CD4-positive, alpha-beta T cell (primary cell): ENCODE data around the gene TPCN1. TPM values are rescaled to one million over a fixed set of nuclear protein-coding genes. Genes with fewer than 3 reads are reported as not detected.

Experiments used
- ATAC-seq: fragments of 200-7000 bp; cut with Tn5 transposase; one replicate; pipeline ENCODE4 v1.10.0; 2022; ENCODE audit warnings: mild to moderate bottlenecking; ENCODE audit not compliant: poor library complexity
- CTCF ChIA-PET: fragments of 350-600 bp; sonication (Branson Sonifier 250); formaldehyde crosslinking; loops from one replicate; lab custom pipeline; 2021; ENCODE audit warnings: antibody characterized with exemption, inconsistent platforms; lab: Charles Lee
- POLR2A ChIA-PET: fragments of 350-600 bp; sonication (Branson Sonifier 250); formaldehyde crosslinking; loops from one replicate; lab custom pipeline; 2021; ENCODE audit warnings: antibody characterized with exemption, inconsistent platforms; lab: Charles Lee
- DNase-seq, 14 experiments: peaks; one replicate each; pipeline ENCODE4 v3.0.0-alpha.2; 2013 to 2020; ENCODE audit warnings: mixed read lengths in 2 of 14
- H3K27ac ChIP-seq, 2 donors: one replicate each; pipeline versions ENCODE4 v1.5.1 to v1.7.0; 2013; ENCODE audit warnings: low read length in 2 of 2, low read depth in 1 of 2, mild to moderate bottlenecking in 1 of 2
- H3K27me3 ChIP-seq, 2 experiments: 1 replicate in 1 of 2; 2 replicates in 1 of 2; pipeline versions ENCODE4 v1.6.1 to v1.7.0; 2013; ENCODE audit warnings: low read length in 2 of 2, control low read depth in 1 of 2, mild to moderate bottlenecking in 1 of 2, moderate library complexity in 1 of 2; ENCODE audit not compliant: insufficient read depth in 2 of 2, control insufficient read depth in 1 of 2
- H3K36me3 ChIP-seq: one replicate; pipeline ENCODE4 v1.6.1; 2013; ENCODE audit warnings: low read length, control low read depth; ENCODE audit not compliant: insufficient read depth
- H3K4me1 ChIP-seq: one replicate; pipeline ENCODE4 v1.6.1; 2013; ENCODE audit warnings: low read length, control low read depth; ENCODE audit not compliant: insufficient read depth
- H3K4me3 ChIP-seq: one replicate; pipeline ENCODE4 v1.5.1; 2013; ENCODE audit warnings: mild to moderate bottlenecking, low read length, moderate library complexity
- H3K9me3 ChIP-seq, 2 experiments: 1 replicate in 1 of 2; 2 replicates in 1 of 2; pipeline versions ENCODE4 v1.6.1 to v1.7.0; 2013; ENCODE audit warnings: low read length in 2 of 2, mild to moderate bottlenecking in 2 of 2, control low read depth in 1 of 2, moderate library complexity in 1 of 2; ENCODE audit not compliant: control insufficient read depth in 1 of 2, insufficient read depth in 1 of 2
- H3K27ac Mint-ChIP-seq: one replicate; pipeline ENCODE4 v1.8.0; 2020; ENCODE audit warnings: mixed read lengths
- H3K27me3 Mint-ChIP-seq: one replicate; pipeline ENCODE4 v1.8.0; 2021; ENCODE audit warnings: mixed read lengths
- H3K36me3 Mint-ChIP-seq: one replicate; pipeline ENCODE4 v1.8.0; 2021; ENCODE audit warnings: low read depth, mixed read lengths
- H3K4me1 Mint-ChIP-seq: one replicate; pipeline ENCODE4 v1.8.0; 2021; ENCODE audit warnings: low read depth, mixed read lengths
- H3K4me3 Mint-ChIP-seq: one replicate; pipeline ENCODE4 v1.8.0; 2020; ENCODE audit warnings: mild to moderate bottlenecking, mixed read lengths
- H3K9me3 Mint-ChIP-seq: one replicate; pipeline ENCODE4 v1.8.0; 2020; ENCODE audit warnings: mixed read lengths
- intact Hi-C, 2 experiments: fragments of 100-400 bp; cut with DNase I in 1 of 2; cut with micrococcal nuclease in 1 of 2; formaldehyde crosslinking; loops; one replicate each; pipeline versions ENCODE4 v1.15.1 to v1.9.0; 2023 to 2025; cut with DNase I, micrococcal nuclease
- total RNA-seq, 174 experiments: library from RNA in 2 of 174; stranded (reverse) in 2 of 174; gene quantifications; one replicate each; pipeline ENCODE4 v1.2.3 and lab custom pipeline; 2021 to 2026
- TF ChIP-seq, protein P1 (sequence below): fragments of 200-600 bp; IDR thresholded peaks from one replicate; pipeline ENCODE4 v1.8.0; 2022; ENCODE audit warnings: antibody characterized with exemption, mild to moderate bottlenecking

Gene TPCN1
- total RNA-seq, 2 experiments from 2014 or later, result 52.4 to 59.7 TPM

DNA sequence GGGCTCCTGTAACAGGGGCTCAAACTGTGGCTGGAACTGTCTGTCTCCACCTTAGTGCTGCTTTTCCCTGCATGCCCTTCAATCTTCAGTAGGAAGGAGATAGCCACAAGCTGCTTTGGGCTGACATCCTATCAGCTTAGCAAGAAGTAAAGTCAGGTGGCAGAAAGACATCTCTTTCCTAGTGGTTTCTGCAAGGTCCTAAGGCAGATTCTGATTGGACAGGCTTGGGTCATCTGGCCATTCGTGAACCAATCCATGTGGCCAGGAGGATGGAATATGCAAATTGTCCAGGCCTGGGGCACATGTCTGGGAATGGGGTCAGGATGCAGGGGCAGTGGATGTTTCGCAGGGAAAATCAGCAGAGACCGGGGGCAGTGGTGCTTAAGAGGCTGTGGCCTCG is 30.5 kb upstream of the TPCN1 start:
- Mint-ChIP-seq H3K27ac (no peak overlapping the region), H3K36me3 (peaks cover 48% of the 10 kb centered on the region), H3K27me3 (no peaks in the 10 kb centered on the region), H3K9me3 (no peaks in the 10 kb centered on the region), H3K4me3 (no peak overlapping the region), H3K4me1 (peaks cover 19% of the 10 kb centered on the region)
- TF ChIP-seq, protein P1, sequence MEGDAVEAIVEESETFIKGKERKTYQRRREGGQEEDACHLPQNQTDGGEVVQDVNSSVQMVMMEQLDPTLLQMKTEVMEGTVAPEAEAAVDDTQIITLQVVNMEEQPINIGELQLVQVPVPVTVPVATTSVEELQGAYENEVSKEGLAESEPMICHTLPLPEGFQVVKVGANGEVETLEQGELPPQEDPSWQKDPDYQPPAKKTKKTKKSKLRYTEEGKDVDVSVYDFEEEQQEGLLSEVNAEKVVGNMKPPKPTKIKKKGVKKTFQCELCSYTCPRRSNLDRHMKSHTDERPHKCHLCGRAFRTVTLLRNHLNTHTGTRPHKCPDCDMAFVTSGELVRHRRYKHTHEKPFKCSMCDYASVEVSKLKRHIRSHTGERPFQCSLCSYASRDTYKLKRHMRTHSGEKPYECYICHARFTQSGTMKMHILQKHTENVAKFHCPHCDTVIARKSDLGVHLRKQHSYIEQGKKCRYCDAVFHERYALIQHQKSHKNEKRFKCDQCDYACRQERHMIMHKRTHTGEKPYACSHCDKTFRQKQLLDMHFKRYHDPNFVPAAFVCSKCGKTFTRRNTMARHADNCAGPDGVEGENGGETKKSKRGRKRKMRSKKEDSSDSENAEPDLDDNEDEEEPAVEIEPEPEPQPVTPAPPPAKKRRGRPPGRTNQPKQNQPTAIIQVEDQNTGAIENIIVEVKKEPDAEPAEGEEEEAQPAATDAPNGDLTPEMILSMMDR, result no peak
- Histone ChIP-seq H3K4me3 (no peak overlapping the region), H3K27ac (no peak overlapping the region), H3K36me3 (peaks cover 19% of the 10 kb centered on the region), H3K4me1 (peaks cover 19% of the 10 kb centered on the region), H3K27me3 (no peaks in the 10 kb centered on the region), H3K9me3 (no peaks in the 10 kb centered on the region)
- DNase-seq (no peak), ATAC-seq (no peak)
- POLR2A ChIA-PET, result interaction anchor here (0.6 kb wide), 1 partner anchor 70 kb away, joined by 3 read pairs; no protein-coding TSS in a partner anchor
- CTCF ChIA-PET, result no interaction called here
- intact Hi-C loops, result loop anchor here in 1 of 2 experiments (10.0 kb wide), 1 partner anchor 234 kb away; the partner anchor contains the start of gene SDSL

DNA sequence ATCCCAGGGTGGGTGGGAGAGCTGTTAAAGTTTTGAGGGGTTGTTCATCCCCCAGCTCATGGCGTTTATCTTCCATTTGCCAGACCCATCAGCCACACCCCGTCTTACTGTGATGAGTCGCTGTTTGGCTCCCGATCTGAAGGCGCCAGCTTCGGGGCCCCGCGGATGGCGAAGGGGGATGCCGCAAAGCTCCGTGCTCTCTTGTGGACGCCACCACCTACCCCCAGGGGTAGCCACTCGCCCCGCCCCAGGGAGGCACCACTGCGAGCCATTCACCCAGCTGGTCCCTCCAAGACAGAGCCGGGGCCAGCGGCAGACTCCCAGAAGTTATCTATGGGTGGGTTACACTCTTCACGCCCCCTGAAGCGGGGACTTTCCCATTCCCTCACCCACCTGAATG is 30.0 kb upstream of the TPCN1 start:
- Mint-ChIP-seq H3K9me3 (no peaks in the 10 kb centered on the region), H3K27ac (no peak overlapping the region), H3K36me3 (peaks cover 45% of the 10 kb centered on the region), H3K4me1 (peaks cover 17% of the 10 kb centered on the region), H3K4me3 (no peak overlapping the region), H3K27me3 (no peaks in the 10 kb centered on the region)
- DNase-seq (no peak), ATAC-seq (no peak)
- ChIA-PET CTCF (no interaction called here), POLR2A (no interaction called here)
- no peak overlapping the region for H3K27ac ChIP-seq
- intact Hi-C loops, result loop anchor here in 1 of 2 experiments (10.0 kb wide), 1 partner anchor 234 kb away; the partner anchor contains the start of gene SDSL
- H3K4me1 ChIP-seq, result peaks cover 14% of the 10 kb centered on the region
- TF ChIP-seq, protein P1, result no peak
- no peaks in the 10 kb centered on the region for H3K27me3 ChIP-seq
- no peak overlapping the region for H3K4me3 ChIP-seq
- H3K36me3 ChIP-seq, result peaks cover 19% of the 10 kb centered on the region
- no peaks in the 10 kb centered on the region for H3K9me3 ChIP-seq

DNA sequence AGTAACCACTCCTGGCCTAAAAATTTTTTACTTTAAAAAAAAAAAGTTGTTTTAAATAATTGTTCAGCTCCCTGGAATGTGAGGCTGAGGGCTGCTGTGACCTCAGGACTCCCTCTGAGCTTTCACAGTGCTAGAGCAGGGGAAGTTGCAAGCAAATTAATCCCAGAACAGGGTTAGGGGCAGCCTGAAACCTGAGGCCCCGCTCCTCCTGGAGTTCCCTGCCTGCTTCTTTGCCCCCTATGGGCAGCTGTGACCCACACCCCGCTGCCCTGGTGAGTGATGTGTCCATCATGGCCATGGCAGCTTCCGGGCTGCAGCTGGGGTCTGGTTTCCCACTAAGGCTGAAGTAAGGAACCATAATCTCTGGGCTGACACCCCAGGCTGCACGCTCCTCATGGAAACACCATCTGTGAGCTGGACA is 26.3 kb upstream of the TPCN1 start:
- POLR2A ChIA-PET, result interaction anchor here (0.6 kb wide), 1 partner anchor 10 kb away, joined by 3 read pairs; the partner anchor contains the start of genes DDX54 and RITA1
- ATAC-seq, result no peak

More for the DNA sequence above, 26.3 kb upstream of the TPCN1 start:
- Mint-ChIP-seq H3K27me3 (no peaks in the 10 kb centered on the region), H3K36me3 (peaks cover 28% of the 10 kb centered on the region), H3K27ac (no peak overlapping the region), H3K4me1 (no peaks in the 10 kb centered on the region), H3K9me3 (no peaks in the 10 kb centered on the region), H3K4me3 (no peak overlapping the region)
- no peak overlapping the region for H3K4me3 ChIP-seq
- DNase-seq, result no peak
- H3K9me3 ChIP-seq, result no peaks in the 10 kb centered on the region
- peaks cover 19% of the 10 kb centered on the region for H3K36me3 ChIP-seq
- H3K4me1 ChIP-seq, result peaks cover 6% of the 10 kb centered on the region
- H3K27me3 ChIP-seq, result no peaks in the 10 kb centered on the region
- CTCF ChIA-PET, result interaction anchor here (1.3 to 1.7 kb wide), 2 partner anchors 20 to 38 kb away, joined by 3 to 7 read pairs; no protein-coding TSS in a partner anchor
- TF ChIP-seq, protein P1, result no peak
- no peak overlapping the region for H3K27ac ChIP-seq
- intact Hi-C loops, result loop anchor here (2.0 to 10.0 kb wide), 5 partner anchors 37 to 717 kb away; partner anchors contain the start of gene SDSL (in 1 of the 2)
